Stimulated activated naive B cell treated with anti-CD40 and anti-IgM and Interleukin-4, amounts not matched to agents 10 μg/mL and 1 μg/mL and 100 μg/mL, for 72 hours (primary cell): ENCODE results near the gene SLC6A1.

Experiments used
- ATAC-seq, 2 donors: fragments of 150-1000 bp; cut with Tn5 transposase; replicated peaks; 2 replicates each; pipeline ENCODE4 v1.10.0; 2021; ENCODE audit warnings: moderate library complexity in 1 of 2
- DNase-seq: peaks from one replicate; pipeline ENCODE4 v3.0.0; 2021
- H3K27ac Mint-ChIP-seq: one replicate; pipeline ENCODE4 v1.8.0; 2022; ENCODE audit warnings: mild to moderate bottlenecking, mixed read lengths
- H3K27me3 Mint-ChIP-seq, 2 donors: one replicate each; pipeline ENCODE4 v1.8.0; 2022; ENCODE audit warnings: mixed read lengths in 2 of 2
- H3K36me3 Mint-ChIP-seq, 2 donors: one replicate each; pipeline ENCODE4 v1.8.0; 2022; ENCODE audit warnings: mixed read lengths in 2 of 2, mild to moderate bottlenecking in 1 of 2
- H3K4me1 Mint-ChIP-seq, 2 donors: one replicate each; pipeline ENCODE4 v1.8.0; 2022; ENCODE audit warnings: mixed read lengths in 2 of 2, mild to moderate bottlenecking in 1 of 2
- H3K4me3 Mint-ChIP-seq, 2 donors: one replicate each; pipeline ENCODE4 v1.8.0; 2022; ENCODE audit warnings: mild to moderate bottlenecking in 2 of 2, mixed read lengths in 2 of 2, moderate library complexity in 1 of 2
- H3K9me3 Mint-ChIP-seq, 2 donors: one replicate each; pipeline ENCODE4 v1.8.0; 2022; ENCODE audit warnings: mixed read lengths in 2 of 2, mild to moderate bottlenecking in 1 of 2

The SLC6A1 gene

GRCh38 chr3:10977892-10978510 is 14.5 kb upstream of the SLC6A1 start:
- H3K9me3 Mint-ChIP-seq = peaks cover 0 to 4% of the 10 kb centered on the region in 2 donors
- ATAC-seq = no peak
- peaks cover 0 to 5% of the 10 kb centered on the region in 2 donors for H3K4me1 Mint-ChIP-seq
- peaks cover 40 to 49% of the 10 kb centered on the region in 2 donors for H3K27me3 Mint-ChIP-seq
- H3K27ac Mint-ChIP-seq = no peak overlapping the region
- H3K4me3 Mint-ChIP-seq = no peak overlapping the region
- no peak for DNase-seq
- H3K36me3 Mint-ChIP-seq = no peaks in the 10 kb centered on the region

GRCh38 chr3:10978956-10979355 is 13.6 kb upstream of the SLC6A1 start:
- ATAC-seq = no peak
- H3K4me1 Mint-ChIP-seq = peaks cover 0 to 5% of the 10 kb centered on the region in 2 donors
- peaks cover 39 to 42% of the 10 kb centered on the region in 2 donors for H3K27me3 Mint-ChIP-seq
- no peak overlapping the region for H3K27ac Mint-ChIP-seq
- no peaks in the 10 kb centered on the region for H3K36me3 Mint-ChIP-seq
- no peak overlapping the region for H3K4me3 Mint-ChIP-seq
- DNase-seq = no peak
- peaks cover 0 to 4% of the 10 kb centered on the region in 2 donors for H3K9me3 Mint-ChIP-seq

GRCh38 chr3:10980312-10980711 is 12.2 kb upstream of the SLC6A1 start:
- Mint-ChIP-seq H3K36me3 (no peaks in the 10 kb centered on the region), H3K4me3 (no peak overlapping the region), H3K9me3 (peaks cover 0 to 4% of the 10 kb centered on the region in 2 donors), H3K4me1 (peaks cover 0 to 5% of the 10 kb centered on the region in 2 donors), H3K27me3 (peaks cover 31 to 35% of the 10 kb centered on the region in 2 donors), H3K27ac (no peak overlapping the region)
- no peak for DNase-seq
- no peak for ATAC-seq

- H3K36me3 Mint-ChIP-seq = no peaks in the 10 kb centered on the region
- no peak for DNase-seq
- H3K27ac Mint-ChIP-seq = no peak overlapping the region
- peaks cover 0 to 4% of the 10 kb centered on the region in 2 donors for H3K9me3 Mint-ChIP-seq
- no peak for ATAC-seq
- H3K4me1 Mint-ChIP-seq = peaks cover 0 to 5% of the 10 kb centered on the region in 2 donors
- H3K27me3 Mint-ChIP-seq = peaks cover 31 to 35% of the 10 kb centered on the region in 2 donors
- H3K4me3 Mint-ChIP-seq = no peak overlapping the region
Measured at GRCh38 chr3:10981031-10981430, 11.5 kb upstream of the SLC6A1 start.

GRCh38 chr3:10981961-10982360 is 10.6 kb upstream of the SLC6A1 start:
- Mint-ChIP-seq H3K27me3 (peaks cover 24 to 34% of the 10 kb centered on the region in 2 donors), H3K4me3 (no peak overlapping the region), H3K36me3 (no peaks in the 10 kb centered on the region), H3K4me1 (no peaks in the 10 kb centered on the region), H3K27ac (no peak overlapping the region), H3K9me3 (no peaks in the 10 kb centered on the region)
- ATAC-seq = no peak
- no peak for DNase-seq

- no peak for DNase-seq
- Mint-ChIP-seq H3K4me1 (no peaks in the 10 kb centered on the region), H3K4me3 (no peak overlapping the region), H3K36me3 (no peaks in the 10 kb centered on the region), H3K27me3 (peaks cover 20 to 35% of the 10 kb centered on the region in 2 donors), H3K27ac (no peak overlapping the region), H3K9me3 (no peaks in the 10 kb centered on the region)
- no peak for ATAC-seq
Measured at GRCh38 chr3:10982782-10983181, 9.8 kb upstream of the SLC6A1 start.

- peak; percentile 60 to 68 for ATAC-seq
- peak; percentile 6 for DNase-seq
- H3K27ac Mint-ChIP-seq = no peak overlapping the region
- no peaks in the 10 kb centered on the region for H3K36me3 Mint-ChIP-seq
- H3K9me3 Mint-ChIP-seq = no peaks in the 10 kb centered on the region
- H3K27me3 Mint-ChIP-seq = peaks cover 14 to 33% of the 10 kb centered on the region in 2 donors
- H3K4me1 Mint-ChIP-seq = no peaks in the 10 kb centered on the region
- no peak overlapping the region for H3K4me3 Mint-ChIP-seq
Measured at GRCh38 chr3:10983219-10983916, 9.2 kb upstream of the SLC6A1 start.

GRCh38 chr3:10984371-10984896 is 8.1 kb upstream of the SLC6A1 start:
- no peak overlapping the region for H3K4me3 Mint-ChIP-seq
- no peak overlapping the region for H3K27ac Mint-ChIP-seq
- DNase-seq (no peak), ATAC-seq (no peak)
- peaks cover 17 to 41% of the 10 kb centered on the region in 2 donors for H3K27me3 Mint-ChIP-seq
- no peaks in the 10 kb centered on the region for H3K4me1 Mint-ChIP-seq
- peaks cover 0 to 2% of the 10 kb centered on the region in 2 donors for H3K9me3 Mint-ChIP-seq
- no peaks in the 10 kb centered on the region for H3K36me3 Mint-ChIP-seq

- Mint-ChIP-seq H3K4me3 (no peak overlapping the region), H3K9me3 (peaks cover 0 to 2% of the 10 kb centered on the region in 2 donors), H3K27ac (no peak overlapping the region), H3K36me3 (no peaks in the 10 kb centered on the region), H3K4me1 (no peaks in the 10 kb centered on the region), H3K27me3 (peaks cover 21 to 40% of the 10 kb centered on the region in 2 donors)
- no peak for ATAC-seq
- DNase-seq = no peak
Measured at GRCh38 chr3:10985181-10985580, 7.4 kb upstream of the SLC6A1 start.

GRCh38 chr3:10986592-10986991 is 6.0 kb upstream of the SLC6A1 start:
- no peak overlapping the region for H3K27ac Mint-ChIP-seq
- no peak overlapping the region for H3K4me3 Mint-ChIP-seq
- ATAC-seq = no peak
- H3K9me3 Mint-ChIP-seq = peaks cover 0 to 5% of the 10 kb centered on the region in 2 donors
- H3K4me1 Mint-ChIP-seq = peaks cover 0 to 2% of the 10 kb centered on the region in 2 donors
- H3K36me3 Mint-ChIP-seq = no peaks in the 10 kb centered on the region
- no peak for DNase-seq
- H3K27me3 Mint-ChIP-seq = peaks cover 25 to 48% of the 10 kb centered on the region in 2 donors

- Mint-ChIP-seq H3K4me3 (no peak overlapping the region), H3K36me3 (no peaks in the 10 kb centered on the region), H3K27ac (no peak overlapping the region), H3K4me1 (peaks cover 5 to 6% of the 10 kb centered on the region in 2 donors), H3K9me3 (peaks cover 0 to 5% of the 10 kb centered on the region in 2 donors), H3K27me3 (peaks cover 31 to 50% of the 10 kb centered on the region in 2 donors)
- DNase-seq = no peak
- ATAC-seq = no peak
Measured at GRCh38 chr3:10988001-10988665, 4.4 kb upstream of the SLC6A1 start.

GRCh38 chr3:10988991-10989484 is 3.5 kb upstream of the SLC6A1 start:
- H3K9me3 Mint-ChIP-seq = peaks cover 0 to 5% of the 10 kb centered on the region in 2 donors
- no peaks in the 10 kb centered on the region for H3K36me3 Mint-ChIP-seq
- DNase-seq (no peak), ATAC-seq (no peak)
- no peak overlapping the region for H3K27ac Mint-ChIP-seq
- no peak overlapping the region for H3K4me3 Mint-ChIP-seq
- H3K4me1 Mint-ChIP-seq = peaks cover 6 to 7% of the 10 kb centered on the region in 2 donors
- peaks cover 32 to 59% of the 10 kb centered on the region in 2 donors for H3K27me3 Mint-ChIP-seq

- Mint-ChIP-seq H3K27me3 (peaks cover 58 to 80% of the 10 kb centered on the region in 2 donors), H3K27ac (no peak overlapping the region), H3K36me3 (no peaks in the 10 kb centered on the region), H3K9me3 (peaks cover 0 to 5% of the 10 kb centered on the region in 2 donors), H3K4me1 (peaks cover 6 to 7% of the 10 kb centered on the region in 2 donors), H3K4me3 (no peak overlapping the region)
- DNase-seq (no peak), ATAC-seq (no peak)
Measured at GRCh38 chr3:10992943-10993728, 588 bp downstream of the SLC6A1 start.

- no peak overlapping the region for H3K27ac Mint-ChIP-seq
- H3K36me3 Mint-ChIP-seq = no peaks in the 10 kb centered on the region
- no peak for ATAC-seq
- no peak for DNase-seq
- H3K9me3 Mint-ChIP-seq = peaks cover 0 to 5% of the 10 kb centered on the region in 2 donors
- no peak overlapping the region for H3K4me3 Mint-ChIP-seq
- peaks cover 6 to 7% of the 10 kb centered on the region in 2 donors for H3K4me1 Mint-ChIP-seq
- peaks cover 58 to 80% of the 10 kb centered on the region in 2 donors for H3K27me3 Mint-ChIP-seq
Measured at GRCh38 chr3:10993729-10994065, 1.1 kb downstream of the SLC6A1 start.
